Measurements from ENCODE around the gene PTOV1.

DNA sequence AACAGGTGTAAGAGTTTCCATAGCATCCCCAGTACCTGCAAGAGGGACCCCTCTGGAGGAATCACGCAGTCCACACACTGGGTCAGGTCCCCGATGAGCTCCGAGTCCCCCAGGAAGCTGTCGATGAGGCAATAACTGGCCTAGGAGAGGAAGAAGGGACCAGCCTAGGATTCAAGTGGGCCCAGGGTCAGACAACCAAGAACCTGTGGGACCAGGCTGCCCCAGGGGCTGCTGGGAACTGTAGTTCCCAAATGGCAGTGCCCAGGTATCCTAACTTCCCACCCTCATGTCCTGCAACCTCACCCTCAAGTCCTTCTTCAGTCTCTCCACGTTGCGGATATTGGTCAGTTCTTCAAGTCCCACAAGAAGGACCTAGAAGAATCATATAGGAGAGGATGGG is 39.6 kb upstream of the PTOV1 start:
- no peak for TF ChIP-seq CTCF (tag by site-specific recombination; IDR thresholded peaks at IDR 0.05)
- TF ChIP-seq ZNF704 (tag by site-specific recombination; IDR thresholded peaks at IDR 0.05) = no peak
- no peak for TF ChIP-seq ZNF513 (tag by site-specific recombination; IDR thresholded peaks at IDR 0.05)
- TF ChIP-seq, protein P1, sequence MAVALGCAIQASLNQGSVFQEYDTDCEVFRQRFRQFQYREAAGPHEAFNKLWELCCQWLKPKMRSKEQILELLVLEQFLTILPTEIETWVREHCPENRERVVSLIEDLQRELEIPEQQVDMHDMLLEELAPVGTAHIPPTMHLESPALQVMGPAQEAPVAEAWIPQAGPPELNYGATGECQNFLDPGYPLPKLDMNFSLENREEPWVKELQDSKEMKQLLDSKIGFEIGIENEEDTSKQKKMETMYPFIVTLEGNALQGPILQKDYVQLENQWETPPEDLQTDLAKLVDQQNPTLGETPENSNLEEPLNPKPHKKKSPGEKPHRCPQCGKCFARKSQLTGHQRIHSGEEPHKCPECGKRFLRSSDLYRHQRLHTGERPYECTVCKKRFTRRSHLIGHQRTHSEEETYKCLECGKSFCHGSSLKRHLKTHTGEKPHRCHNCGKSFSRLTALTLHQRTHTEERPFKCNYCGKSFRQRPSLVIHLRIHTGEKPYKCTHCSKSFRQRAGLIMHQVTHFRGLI (tag by site-specific recombination; IDR thresholded peaks at IDR 0.05) = no peak
- TF ChIP-seq KLF16 (tag by site-specific recombination; IDR thresholded peaks at IDR 0.05) = no peak

All from HEK293 (cell line).